Transverse colon (tissue), 4 donors: ENCODE measurements around the gene EYA3.

Experiments used
- CTCF ChIP-seq, 5 experiments: fragments of 200-600 bp in 3 of 5; fragments of 450-650 bp in 2 of 5; sonication (generic) in 3 of 5; IDR thresholded peaks; 1 replicate in 2 of 5; 2 replicates in 3 of 5; pipeline ENCODE4 v1.5.1; 2016 to 2017; ENCODE audit warnings: antibody characterized with exemption in 5 of 5, inconsistent platforms in 3 of 5, mild to moderate bottlenecking in 2 of 5, moderate library complexity in 1 of 5
- EP300 ChIP-seq: sonication (generic); formaldehyde crosslinking; IDR thresholded peaks from one replicate; pipeline ENCODE4 v1.6.1; 2017; ENCODE audit warnings: antibody characterized with exemption, low read depth
- POLR2A ChIP-seq: fragments of 450-650 bp; IDR thresholded peaks from one replicate; pipeline ENCODE4 v1.6.1; 2016; ENCODE audit warnings: antibody characterized with exemption, mild to moderate bottlenecking, moderate library complexity
- POLR2AphosphoS5 ChIP-seq, 3 donors: sonication (generic); formaldehyde crosslinking; IDR thresholded peaks; one replicate each; pipeline ENCODE4 v1.6.1; 2016; ENCODE audit warnings: antibody characterized with exemption in 3 of 3

- TF ChIP-seq POLR2A = no peak
- no peak for TF ChIP-seq CTCF (IDR thresholded peaks at IDR 0.05)
- no peak for TF ChIP-seq POLR2AphosphoS5 (IDR thresholded peaks at IDR 0.05)
- no peak for TF ChIP-seq EP300
Observed at GRCh38 chr1:28099050-28099769, 10.8 kb upstream of the EYA3 start.
